ENCODE measurements around the gene LIN37.
"Not testable (repeated sequence)": the region's sequence is repeated elsewhere in the genome, so short reads cannot be mapped to it uniquely, and the experiment has no call there.

LIN37 gene

DNA sequence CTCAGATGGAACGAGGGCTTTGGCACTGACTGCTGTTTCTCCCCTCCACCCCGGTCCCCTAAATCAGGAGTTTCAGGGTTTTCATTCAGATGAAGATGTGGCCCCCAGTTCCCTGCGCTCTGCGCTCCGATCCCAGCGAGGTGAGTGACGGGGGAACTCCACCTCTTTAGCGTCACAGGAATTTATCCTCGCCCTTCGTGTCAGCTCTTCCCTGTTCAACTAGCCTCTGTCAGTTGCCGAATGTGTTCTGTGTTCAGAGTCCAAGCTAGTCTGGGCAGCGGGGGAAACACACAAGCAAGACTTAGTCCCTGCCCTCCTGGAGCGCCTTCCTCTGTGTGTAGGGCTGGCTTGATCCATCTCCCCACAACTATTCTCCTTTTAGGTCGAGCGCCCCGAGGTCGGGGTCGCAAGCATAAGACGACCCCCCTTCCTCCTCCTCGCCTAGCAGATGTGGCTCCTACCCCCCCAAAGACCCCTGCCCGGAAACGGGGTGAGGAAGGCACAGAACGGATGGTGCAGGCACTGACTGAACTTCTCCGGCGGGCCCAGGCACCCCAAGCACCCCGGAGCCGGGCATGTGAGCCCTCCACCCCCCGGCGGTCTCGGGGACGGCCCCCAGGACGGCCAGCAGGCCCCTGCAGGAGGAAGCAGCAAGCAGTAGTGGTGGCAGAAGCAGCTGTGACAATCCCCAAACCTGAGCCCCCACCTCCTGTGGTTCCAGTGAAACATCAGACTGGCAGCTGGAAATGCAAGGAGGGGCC lies 28.8 kb upstream of the LIN37 start:
- DNase-seq (ENCODE audit: low read depth in 3 of 3): no peak

GRCh38 chr19:35720163-35720524 lies 28.2 kb upstream of the LIN37 start:
- no peak for DNase-seq (ENCODE audit: low read depth in 3 of 3)

DNA sequence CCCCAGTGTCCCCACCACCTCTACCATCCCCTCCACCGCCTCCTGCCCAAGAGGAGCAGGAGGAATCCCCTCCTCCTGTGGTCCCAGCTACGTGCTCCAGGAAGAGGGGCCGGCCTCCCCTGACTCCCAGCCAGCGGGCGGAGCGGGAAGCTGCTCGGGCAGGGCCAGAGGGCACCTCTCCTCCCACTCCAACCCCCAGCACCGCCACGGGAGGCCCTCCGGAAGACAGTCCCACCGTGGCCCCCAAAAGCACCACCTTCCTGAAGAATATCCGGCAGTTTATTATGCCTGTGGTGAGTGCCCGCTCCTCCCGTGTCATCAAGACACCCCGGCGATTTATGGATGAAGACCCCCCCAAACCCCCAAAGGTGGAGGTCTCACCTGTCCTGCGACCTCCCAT lies 27.7 kb upstream of the LIN37 start:
- no peak for DNase-seq (ENCODE audit: low read depth in 3 of 3)

GRCh38 chr19:35721374-35721773 lies 27.0 kb upstream of the LIN37 start:
- DNase-seq (ENCODE audit: low read depth in 3 of 3): no peak

DNA sequence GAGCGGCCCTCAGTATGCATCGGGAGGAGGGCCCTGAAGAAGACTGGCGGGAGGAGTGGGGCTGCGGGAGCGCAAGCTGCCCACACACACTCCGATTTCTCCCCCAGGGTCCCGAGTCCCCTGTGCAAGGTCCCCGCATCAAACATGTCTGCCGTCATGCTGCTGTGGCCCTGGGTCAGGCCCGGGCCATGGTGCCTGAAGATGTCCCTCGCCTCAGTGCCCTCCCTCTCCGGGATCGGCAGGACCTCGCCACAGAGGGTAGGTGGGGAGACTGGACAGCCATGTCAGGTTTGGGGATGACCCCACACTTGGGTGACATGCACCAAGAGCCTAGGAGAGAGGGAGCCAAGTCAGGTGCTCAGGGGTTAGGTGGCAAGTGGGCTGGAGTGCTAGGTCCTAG lies 25.9 kb upstream of the LIN37 start:
- no peak for DNase-seq (ENCODE audit: low read depth in 3 of 3)

GRCh38 chr19:35722897-35723296 lies 25.5 kb upstream of the LIN37 start:
- no peak for DNase-seq (ENCODE audit: low read depth in 3 of 3)

- no peak for DNase-seq (ENCODE audit: low read depth in 3 of 3)
Observed at GRCh38 chr19:35723671-35724070, 24.7 kb upstream of the LIN37 start.

- DNase-seq (ENCODE audit: low read depth in 3 of 3): not testable (repeated sequence)
Observed at GRCh38 chr19:35724132-35724531, 24.2 kb upstream of the LIN37 start.

GRCh38 chr19:35724560-35724959 lies 23.8 kb upstream of the LIN37 start:
- DNase-seq (ENCODE audit: low read depth in 3 of 3): no peak

DNA sequence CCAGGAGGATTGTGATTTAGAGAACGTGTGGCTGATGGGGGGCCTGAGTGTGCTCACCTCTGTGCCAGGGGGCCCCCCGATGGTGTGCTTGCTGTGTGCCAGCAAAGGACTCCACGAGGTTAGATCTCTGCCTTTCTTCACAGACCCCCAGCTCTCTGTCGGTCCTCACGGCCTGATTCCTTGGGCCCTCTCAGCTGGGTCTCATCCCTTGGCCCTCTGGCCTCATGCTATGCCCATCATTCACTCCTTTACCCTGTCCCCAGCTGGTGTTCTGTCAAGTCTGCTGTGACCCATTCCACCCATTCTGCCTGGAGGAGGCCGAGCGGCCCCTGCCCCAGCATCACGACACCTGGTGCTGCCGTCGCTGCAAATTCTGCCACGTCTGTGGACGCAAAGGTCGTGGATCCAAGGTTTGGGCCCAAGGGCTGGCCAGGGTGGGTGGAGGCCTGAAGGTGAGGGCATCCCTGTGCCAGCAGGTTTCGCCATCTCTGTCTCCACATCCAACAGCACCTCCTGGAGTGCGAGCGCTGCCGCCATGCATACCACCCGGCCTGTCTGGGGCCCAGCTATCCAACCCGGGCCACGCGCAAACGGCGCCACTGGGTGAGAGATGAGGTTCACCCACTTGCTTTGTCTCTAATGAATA lies 23.0 kb upstream of the LIN37 start:
- DNase-seq (ENCODE audit: low read depth in 3 of 3): no peak

DNA sequence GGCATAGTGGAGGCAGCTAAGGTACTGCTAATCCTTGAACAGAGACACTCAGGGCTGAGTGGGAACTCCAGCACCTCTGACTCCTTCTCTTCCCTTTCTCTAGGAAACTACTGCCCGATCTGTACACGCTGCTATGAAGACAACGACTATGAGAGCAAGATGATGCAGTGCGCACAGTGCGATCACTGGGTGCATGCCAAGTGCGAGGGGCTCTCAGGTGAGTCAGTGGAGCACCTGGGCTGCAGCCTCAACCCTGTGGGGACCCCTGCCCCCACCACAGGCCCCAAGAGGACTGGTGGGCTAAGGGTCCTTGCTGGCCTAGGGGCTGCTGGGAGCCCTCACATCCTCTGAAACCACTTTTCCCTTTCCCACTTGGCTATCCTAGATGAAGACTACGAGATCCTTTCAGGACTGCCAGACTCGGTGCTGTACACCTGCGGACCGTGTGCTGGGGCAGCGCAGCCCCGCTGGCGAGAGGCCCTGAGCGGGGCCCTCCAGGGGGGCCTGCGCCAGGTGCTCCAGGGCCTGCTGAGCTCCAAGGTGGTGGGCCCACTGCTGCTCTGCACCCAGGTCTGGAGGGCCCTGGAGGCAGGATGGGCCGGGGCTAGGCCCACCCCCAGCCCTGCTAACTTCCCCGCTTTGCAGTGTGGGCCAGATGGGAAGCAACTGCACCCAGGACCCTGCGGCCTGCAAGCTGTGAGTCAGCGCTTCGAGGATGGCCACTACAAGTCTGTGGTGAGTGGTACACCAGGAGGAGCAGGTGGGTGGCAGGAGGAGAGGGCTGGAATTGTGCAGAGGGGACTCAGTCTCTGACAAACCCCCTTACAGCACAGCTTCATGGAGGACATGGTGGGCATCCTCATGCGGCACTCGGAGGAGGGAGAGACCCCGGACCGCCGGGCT lies 21.1 kb upstream of the LIN37 start:
- DNase-seq (ENCODE audit: low read depth in 3 of 3): no peak

GRCh38 chr19:35727956-35728706 lies 20.2 kb upstream of the LIN37 start:
- no peak for DNase-seq (ENCODE audit: low read depth in 3 of 3)

GRCh38 chr19:35729021-35729420 lies 19.4 kb upstream of the LIN37 start:
- DNase-seq (ENCODE audit: low read depth in 3 of 3): no peak

GRCh38 chr19:35729763-35730162 lies 18.6 kb upstream of the LIN37 start:
- no peak for DNase-seq (ENCODE audit: low read depth in 3 of 3)

- DNase-seq (ENCODE audit: low read depth in 3 of 3): no peak
Observed at GRCh38 chr19:35730326-35730725, 18.1 kb upstream of the LIN37 start.

DNA sequence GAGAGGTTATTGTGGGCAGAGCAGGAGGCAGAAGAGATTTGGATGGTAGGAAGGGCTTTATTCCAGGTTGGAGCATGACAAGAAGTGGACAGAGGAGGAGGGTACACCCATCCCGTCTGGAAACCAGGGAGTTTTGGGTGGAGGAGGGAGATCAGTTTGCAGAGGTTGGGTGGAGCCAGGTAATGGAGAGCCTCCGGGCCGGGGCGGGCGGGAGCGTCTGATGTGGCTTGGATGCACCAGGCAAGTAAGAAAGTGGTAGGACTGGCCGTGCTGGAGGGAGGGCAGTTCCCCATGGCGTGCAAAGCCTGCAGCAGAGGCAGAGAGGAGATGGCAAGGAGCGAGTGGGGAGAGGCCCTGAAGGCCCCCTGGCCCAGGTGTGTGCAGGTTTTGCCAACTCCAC lies 17.0 kb upstream of the LIN37 start:
- DNase-seq (ENCODE audit: low read depth in 3 of 3): no peak

- DNase-seq (ENCODE audit: low read depth in 3 of 3): no peak
Observed at GRCh38 chr19:35731779-35732405, 16.5 kb upstream of the LIN37 start.

DNA sequence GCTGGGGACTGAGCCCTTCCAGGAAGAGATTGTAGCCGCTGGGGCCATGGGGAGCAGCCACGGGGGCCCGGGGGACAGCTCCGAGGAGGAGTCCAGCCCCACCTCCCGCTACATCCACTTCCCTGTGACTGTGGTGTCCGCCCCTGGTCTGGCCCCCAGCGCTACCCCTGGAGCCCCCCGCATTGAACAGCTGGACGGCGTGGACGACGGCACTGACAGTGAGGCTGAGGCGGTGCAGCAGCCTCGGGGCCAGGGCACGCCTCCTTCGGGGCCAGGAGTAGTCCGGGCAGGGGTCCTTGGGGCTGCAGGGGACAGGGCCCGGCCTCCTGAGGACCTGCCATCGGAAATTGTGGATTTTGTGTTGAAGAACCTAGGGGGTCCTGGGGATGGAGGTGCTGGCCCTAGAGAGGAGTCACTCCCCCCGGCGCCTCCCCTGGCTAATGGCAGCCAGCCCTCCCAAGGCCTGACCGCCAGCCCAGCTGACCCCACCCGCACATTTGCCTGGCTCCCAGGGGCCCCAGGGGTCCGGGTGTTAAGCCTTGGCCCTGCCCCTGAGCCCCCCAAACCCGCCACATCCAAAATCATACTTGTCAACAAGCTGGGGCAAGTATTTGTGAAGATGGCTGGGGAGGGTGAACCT lies 15.7 kb upstream of the LIN37 start:
- no peak for DNase-seq (ENCODE audit: low read depth in 3 of 3)

GRCh38 chr19:35733180-35734125 lies 14.9 kb upstream of the LIN37 start:
- DNase-seq (ENCODE audit: low read depth in 3 of 3): no peak

GRCh38 chr19:35734273-35734672 lies 14.1 kb upstream of the LIN37 start:
- no peak for DNase-seq (ENCODE audit: low read depth in 3 of 3)

All from stimulated activated CD4-positive, alpha-beta T cell treated with anti-CD3 and anti-CD28 coated beads, TNF-alpha, amount 100 ng/mL, for 48 hours (primary cell).